Right atrium auricular region (tissue), 2 donors: ENCODE measurements around the gene ASPHD1. TPM values are rescaled to one million over a fixed set of nuclear protein-coding genes. Genes with fewer than 3 reads are reported as not detected.

ENCODE experiments used
- DNase-seq: peaks from one replicate; pipeline ENCODE4 v3.0.0-alpha.2; 2019; ENCODE audit warnings: low spot score
- H3K27ac ChIP-seq, 2 donors: fragments of 200-600 bp; sonication (generic); 1 replicate in 1 of 2; 2 replicates in 1 of 2; pipeline ENCODE4 v1.5.1; 2016 to 2019
- H3K27me3 ChIP-seq, 2 donors: fragments of 200-600 bp; sonication (generic); one replicate each; pipeline versions ENCODE4 v1.5.1 to v1.6.0; 2017 to 2019
- H3K36me3 ChIP-seq: fragments of 200-600 bp; sonication (generic); one replicate; pipeline ENCODE4 v1.5.1; 2016
- H3K4me1 ChIP-seq, 2 donors: fragments of 200-600 bp; sonication (generic); one replicate each; pipeline versions ENCODE4 v1.5.1 to v1.6.0; 2017 to 2019
- H3K4me3 ChIP-seq, 2 donors: fragments of 200-600 bp; sonication (generic); 1 replicate in 1 of 2; 2 replicates in 1 of 2; pipeline ENCODE4 v1.5.1; 2017 to 2019; ENCODE audit warnings: mild to moderate bottlenecking in 1 of 2, moderate library complexity in 1 of 2
- H3K9me3 ChIP-seq, 2 donors: fragments of 200-600 bp; sonication (generic); one replicate each; pipeline ENCODE4 v1.5.1; 2019
- CTCF ChIP-seq, 2 donors: fragments of 200-600 bp; sonication (generic); IDR thresholded peaks; one replicate each; pipeline ENCODE4 v1.5.1; 2019; ENCODE audit warnings: antibody characterized with exemption in 2 of 2
- total RNA-seq, 2 donors: library from RNA; depleted of rRNA; stranded (reverse); fragments of >200 nt; gene quantifications; one replicate each; pipeline ENCODE4 v1.1.0, GENCODE V29; 2016

The ASPHD1 gene
- total RNA-seq, 2 donors from 2014 or later: 1.5 to 3.2 TPM

- Histone ChIP-seq H3K4me3 (no peak overlapping the region), H3K9me3 (no peaks in the 10 kb centered on the region), H3K4me1 (no peaks in the 10 kb centered on the region), H3K36me3 (no peaks in the 10 kb centered on the region), H3K27me3 (no peaks in the 10 kb centered on the region), H3K27ac (no peak overlapping the region)
- no peak for TF ChIP-seq CTCF (IDR thresholded peaks at IDR 0.05)
- DNase-seq: no peak
These were observed 16.7 kb downstream of the ASPHD1 start for GRCh38 chr16:29916979-29917378.

- TF ChIP-seq CTCF (IDR thresholded peaks at IDR 0.05): no peak
- Histone ChIP-seq H3K36me3 (peaks cover 11% of the 10 kb centered on the region), H3K4me1 (peaks cover 0 to 10% of the 10 kb centered on the region in 2 donors), H3K4me3 (no peak overlapping the region), H3K27ac (no peak overlapping the region), H3K27me3 (no peaks in the 10 kb centered on the region), H3K9me3 (no peaks in the 10 kb centered on the region)
- no peak for DNase-seq
These were observed 20.2 kb downstream of the ASPHD1 start for GRCh38 chr16:29920288-29921033.

- Histone ChIP-seq H3K4me3 (no peak overlapping the region), H3K9me3 (no peaks in the 10 kb centered on the region), H3K27ac (no peak overlapping the region), H3K4me1 (peaks cover 0 to 12% of the 10 kb centered on the region in 2 donors), H3K27me3 (no peaks in the 10 kb centered on the region), H3K36me3 (peaks cover 11% of the 10 kb centered on the region)
- no peak for DNase-seq
- TF ChIP-seq CTCF (IDR thresholded peaks at IDR 0.05): no peak
These were observed 20.7 kb downstream of the ASPHD1 start for GRCh38 chr16:29921034-29921385.

GRCh38 chr16:29922326-29922725, 22.0 kb downstream of the ASPHD1 start:
- Histone ChIP-seq H3K27ac (no peak overlapping the region), H3K4me3 (no peak overlapping the region), H3K9me3 (no peaks in the 10 kb centered on the region), H3K4me1 (peaks cover 0 to 19% of the 10 kb centered on the region in 2 donors), H3K36me3 (peaks cover 11% of the 10 kb centered on the region), H3K27me3 (no peaks in the 10 kb centered on the region)
- TF ChIP-seq CTCF (IDR thresholded peaks at IDR 0.05): no peak
- no peak for DNase-seq

- Histone ChIP-seq H3K27me3 (no peaks in the 10 kb centered on the region), H3K36me3 (peaks cover 11% of the 10 kb centered on the region), H3K9me3 (no peaks in the 10 kb centered on the region), H3K4me1 (peaks cover 0 to 19% of the 10 kb centered on the region in 2 donors), H3K27ac (no peak overlapping the region), H3K4me3 (no peak overlapping the region)
- no peak for DNase-seq
- TF ChIP-seq CTCF (IDR thresholded peaks at IDR 0.05): no peak
These were observed 22.8 kb downstream of the ASPHD1 start for GRCh38 chr16:29922986-29923501.
